GM19099 (cell line): ENCODE results near the gene TTN.

Experiments used
- POLR2A ChIP-seq: IDR thresholded peaks from 3 replicates; pipeline ENCODE4 v1.6.1; 2011; ENCODE audit warnings: low read depth; ENCODE audit not compliant: insufficient read length; ENCODE audit errors: extremely low read depth

Gene TTN

GRCh38 chr2:178679891-178680290, 127.3 kb downstream of the TTN start:
- TF ChIP-seq POLR2A: no peak

- TF ChIP-seq POLR2A: no peak
Observed at GRCh38 chr2:178677599-178677998, 129.6 kb downstream of the TTN start.

- no peak for TF ChIP-seq POLR2A
Observed at GRCh38 chr2:178676046-178676445, 131.2 kb downstream of the TTN start.

GRCh38 chr2:178674122-178674521, 133.1 kb downstream of the TTN start:
- TF ChIP-seq POLR2A: no peak

- TF ChIP-seq POLR2A: no peak
Observed at GRCh38 chr2:178666458-178666857, 140.8 kb downstream of the TTN start.

- no peak for TF ChIP-seq POLR2A
Observed at GRCh38 chr2:178650554-178650953, 156.7 kb downstream of the TTN start.

GRCh38 chr2:178644919-178645318, 162.3 kb downstream of the TTN start:
- TF ChIP-seq POLR2A: no peak

GRCh38 chr2:178641498-178641897, 165.7 kb downstream of the TTN start:
- TF ChIP-seq POLR2A: no peak

GRCh38 chr2:178635897-178636296, 171.3 kb downstream of the TTN start:
- TF ChIP-seq POLR2A: no peak

- TF ChIP-seq POLR2A: no peak
Observed at GRCh38 chr2:178632729-178633128, 174.5 kb downstream of the TTN start.

- TF ChIP-seq POLR2A: no peak
Observed at GRCh38 chr2:178630581-178630980, 176.6 kb downstream of the TTN start.

- TF ChIP-seq POLR2A: no peak
Observed at GRCh38 chr2:178629463-178629862, 177.8 kb downstream of the TTN start.

GRCh38 chr2:178628605-178629004, 178.6 kb downstream of the TTN start:
- TF ChIP-seq POLR2A: no peak

GRCh38 chr2:178627401-178627800, 179.8 kb downstream of the TTN start:
- no peak for TF ChIP-seq POLR2A

- no peak for TF ChIP-seq POLR2A
Observed at GRCh38 chr2:178615969-178616368, 191.3 kb downstream of the TTN start.

- no peak for TF ChIP-seq POLR2A
Observed at GRCh38 chr2:178602901-178603300, 204.3 kb downstream of the TTN start.

GRCh38 chr2:178592655-178593054, 214.6 kb downstream of the TTN start:
- TF ChIP-seq POLR2A: no peak
